ENCODE data around the gene NAA16. TPM values are rescaled to one million over a fixed set of nuclear protein-coding genes. Genes with fewer than 3 reads are reported as not detected.

NAA16 gene
- total RNA-seq, 4 donors from 2014 or later, result 13.8 to 22.0 (median 14.9) TPM

GRCh38 chr13:41284512-41285288 is 26.4 kb upstream of the NAA16 start:
- no peak for DNase-seq (ENCODE audit: extremely low spot score)
- Histone ChIP-seq H3K27ac (replicated peaks in 1 of 4) (no peak overlapping the region), H3K4me1 (no peaks in the 10 kb centered on the region), H3K9me3 (no peaks in the 10 kb centered on the region), H3K27me3 (no peaks in the 10 kb centered on the region), H3K36me3 (no peaks in the 10 kb centered on the region), H3K4me3 (no peak overlapping the region)
- TF ChIP-seq POLR2AphosphoS5 (IDR thresholded peaks at IDR 0.05) (no peak), EP300 (IDR thresholded peaks at IDR 0.05) (no peak), CTCF (IDR thresholded peaks at IDR 0.05) (no peak), POLR2A (IDR thresholded peaks at IDR 0.05; ENCODE audit: low read depth) (no peak)
- WGBS, result 90% methylated on average over 13 of the region's 13 CpGs
- intact Hi-C loops (cut with DNase I), result no loop called here

GRCh38 chr13:41286370-41286769 is 24.7 kb upstream of the NAA16 start:
- TF ChIP-seq POLR2AphosphoS5 (IDR thresholded peaks at IDR 0.05), result no peak
- no peak for TF ChIP-seq EP300 (IDR thresholded peaks at IDR 0.05)
- TF ChIP-seq POLR2A (IDR thresholded peaks at IDR 0.05; ENCODE audit: low read depth), result no peak
- no peak for TF ChIP-seq CTCF (IDR thresholded peaks at IDR 0.05)
- Histone ChIP-seq H3K9me3 (no peaks in the 10 kb centered on the region), H3K4me3 (no peak overlapping the region), H3K4me1 (no peaks in the 10 kb centered on the region), H3K27me3 (no peaks in the 10 kb centered on the region), H3K36me3 (no peaks in the 10 kb centered on the region), H3K27ac (replicated peaks in 1 of 4) (no peak overlapping the region)
- 90% methylated on average over 5 of the region's 5 CpGs for WGBS
- intact Hi-C loops (cut with DNase I), result no loop called here
- DNase-seq (ENCODE audit: extremely low spot score), result no peak

- no peaks in the 10 kb centered on the region for H3K36me3 ChIP-seq
Measured at GRCh38 chr13:41289463-41289881, 21.6 kb upstream of the NAA16 start.

GRCh38 chr13:41291246-41291645 is 19.8 kb upstream of the NAA16 start:
- intact Hi-C loops (cut with DNase I), result no loop called here
- H3K36me3 ChIP-seq, result no peaks in the 10 kb centered on the region
- 96% methylated on average over 7 of the region's 7 CpGs for WGBS

More at GRCh38 chr13:41289463-41289881, 21.6 kb upstream of the NAA16 start:
- no peak for TF ChIP-seq POLR2A (IDR thresholded peaks at IDR 0.05; ENCODE audit: low read depth)
- TF ChIP-seq CTCF (IDR thresholded peaks at IDR 0.05), result no peak
- no peak for TF ChIP-seq POLR2AphosphoS5 (IDR thresholded peaks at IDR 0.05)
- TF ChIP-seq EP300 (IDR thresholded peaks at IDR 0.05), result no peak
- no peak for DNase-seq (ENCODE audit: extremely low spot score)
- intact Hi-C loops (cut with DNase I), result no loop called here
- Histone ChIP-seq H3K4me1 (no peaks in the 10 kb centered on the region), H3K9me3 (no peaks in the 10 kb centered on the region), H3K27ac (replicated peaks in 1 of 4) (no peak overlapping the region), H3K4me3 (no peak overlapping the region), H3K27me3 (no peaks in the 10 kb centered on the region)
- 89% methylated on average over 10 of the region's 10 CpGs for WGBS

More at GRCh38 chr13:41291246-41291645, 19.8 kb upstream of the NAA16 start:
- DNase-seq (ENCODE audit: extremely low spot score), result no peak
- Histone ChIP-seq H3K27ac (replicated peaks in 1 of 4) (no peak overlapping the region), H3K9me3 (no peaks in the 10 kb centered on the region), H3K27me3 (no peaks in the 10 kb centered on the region), H3K4me3 (no peak overlapping the region), H3K4me1 (no peaks in the 10 kb centered on the region)
- TF ChIP-seq EP300 (IDR thresholded peaks at IDR 0.05), result no peak
- no peak for TF ChIP-seq POLR2A (IDR thresholded peaks at IDR 0.05; ENCODE audit: low read depth)
- TF ChIP-seq POLR2AphosphoS5 (IDR thresholded peaks at IDR 0.05), result no peak
- TF ChIP-seq CTCF (IDR thresholded peaks at IDR 0.05), result no peak
